CD4-positive, alpha-beta T cell (primary cell): Measurements from ENCODE around the gene C14orf180. TPM values are rescaled to one million over a fixed set of nuclear protein-coding genes. Genes with fewer than 3 reads are reported as not detected.

Experiments used
- ATAC-seq: fragments of 200-7000 bp; cut with Tn5 transposase; one replicate; pipeline ENCODE4 v1.10.0; 2022; ENCODE audit warnings: mild to moderate bottlenecking; ENCODE audit not compliant: poor library complexity
- CTCF ChIA-PET: fragments of 350-600 bp; sonication (Branson Sonifier 250); formaldehyde crosslinking; loops from one replicate; lab custom pipeline; 2021; ENCODE audit warnings: antibody characterized with exemption, inconsistent platforms; lab: Charles Lee
- POLR2A ChIA-PET: fragments of 350-600 bp; sonication (Branson Sonifier 250); formaldehyde crosslinking; loops from one replicate; lab custom pipeline; 2021; ENCODE audit warnings: antibody characterized with exemption, inconsistent platforms; lab: Charles Lee
- DNase-seq, 14 experiments: peaks; one replicate each; pipeline ENCODE4 v3.0.0-alpha.2; 2013 to 2020; ENCODE audit warnings: mixed read lengths in 2 of 14
- H3K27ac ChIP-seq, 2 donors: one replicate each; pipeline versions ENCODE4 v1.5.1 to v1.7.0; 2013; ENCODE audit warnings: low read length in 2 of 2, low read depth in 1 of 2, mild to moderate bottlenecking in 1 of 2
- H3K27me3 ChIP-seq, 2 experiments: 1 replicate in 1 of 2; 2 replicates in 1 of 2; pipeline versions ENCODE4 v1.6.1 to v1.7.0; 2013; ENCODE audit warnings: low read length in 2 of 2, control low read depth in 1 of 2, mild to moderate bottlenecking in 1 of 2, moderate library complexity in 1 of 2; ENCODE audit not compliant: insufficient read depth in 2 of 2, control insufficient read depth in 1 of 2
- H3K36me3 ChIP-seq: one replicate; pipeline ENCODE4 v1.6.1; 2013; ENCODE audit warnings: low read length, control low read depth; ENCODE audit not compliant: insufficient read depth
- H3K4me1 ChIP-seq: one replicate; pipeline ENCODE4 v1.6.1; 2013; ENCODE audit warnings: low read length, control low read depth; ENCODE audit not compliant: insufficient read depth
- H3K4me3 ChIP-seq: one replicate; pipeline ENCODE4 v1.5.1; 2013; ENCODE audit warnings: mild to moderate bottlenecking, low read length, moderate library complexity
- H3K9me3 ChIP-seq, 2 experiments: 1 replicate in 1 of 2; 2 replicates in 1 of 2; pipeline versions ENCODE4 v1.6.1 to v1.7.0; 2013; ENCODE audit warnings: low read length in 2 of 2, mild to moderate bottlenecking in 2 of 2, control low read depth in 1 of 2, moderate library complexity in 1 of 2; ENCODE audit not compliant: control insufficient read depth in 1 of 2, insufficient read depth in 1 of 2
- H3K27ac Mint-ChIP-seq: one replicate; pipeline ENCODE4 v1.8.0; 2020; ENCODE audit warnings: mixed read lengths
- H3K27me3 Mint-ChIP-seq: one replicate; pipeline ENCODE4 v1.8.0; 2021; ENCODE audit warnings: mixed read lengths
- H3K36me3 Mint-ChIP-seq: one replicate; pipeline ENCODE4 v1.8.0; 2021; ENCODE audit warnings: low read depth, mixed read lengths
- H3K4me1 Mint-ChIP-seq: one replicate; pipeline ENCODE4 v1.8.0; 2021; ENCODE audit warnings: low read depth, mixed read lengths
- H3K4me3 Mint-ChIP-seq: one replicate; pipeline ENCODE4 v1.8.0; 2020; ENCODE audit warnings: mild to moderate bottlenecking, mixed read lengths
- H3K9me3 Mint-ChIP-seq: one replicate; pipeline ENCODE4 v1.8.0; 2020; ENCODE audit warnings: mixed read lengths
- intact Hi-C, 2 experiments: fragments of 100-400 bp; cut with DNase I in 1 of 2; cut with micrococcal nuclease in 1 of 2; formaldehyde crosslinking; loops; one replicate each; pipeline versions ENCODE4 v1.15.1 to v1.9.0; 2023 to 2025; cut with DNase I, micrococcal nuclease
- total RNA-seq, 174 experiments: library from RNA in 2 of 174; stranded (reverse) in 2 of 174; gene quantifications; one replicate each; pipeline ENCODE4 v1.2.3 and lab custom pipeline; 2021 to 2026
- TF ChIP-seq, protein P1 (sequence below): fragments of 200-600 bp; IDR thresholded peaks from one replicate; pipeline ENCODE4 v1.8.0; 2022; ENCODE audit warnings: antibody characterized with exemption, mild to moderate bottlenecking

Gene C14orf180
- total RNA-seq, 2 experiments from 2014 or later = not detected

DNA sequence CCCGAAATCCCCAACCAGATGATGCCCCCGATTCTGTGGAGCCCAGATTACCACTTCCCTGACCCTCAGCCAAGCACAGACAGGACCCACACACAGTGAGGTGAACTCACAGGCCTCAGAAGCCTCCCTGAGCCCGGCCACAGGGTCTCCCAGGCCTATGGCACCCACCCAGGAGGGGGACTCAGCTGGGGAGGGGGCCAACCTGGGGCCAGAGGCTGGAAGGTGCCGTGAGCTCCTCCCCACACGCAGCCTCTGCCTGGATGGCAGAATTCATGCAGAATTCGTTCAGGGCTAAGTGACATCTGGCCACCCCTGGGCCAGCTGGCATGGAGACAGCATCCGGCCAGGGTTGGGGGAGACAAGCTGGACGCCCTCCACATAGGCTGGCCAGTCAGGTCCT lies 13.2 kb downstream of the C14orf180 start:
- H3K4me1 Mint-ChIP-seq = no peaks in the 10 kb centered on the region
- no peaks in the 10 kb centered on the region for H3K4me1 ChIP-seq
- H3K4me3 Mint-ChIP-seq = no peak overlapping the region
- H3K27me3 Mint-ChIP-seq = peaks cover 8% of the 10 kb centered on the region
- POLR2A ChIA-PET = no interaction called here
- H3K27me3 ChIP-seq = no peaks in the 10 kb centered on the region
- peaks cover 0 to 8% of the 10 kb centered on the region in 2 experiments for H3K9me3 ChIP-seq
- no peak overlapping the region for H3K4me3 ChIP-seq
- intact Hi-C loops = no loop called here
- H3K36me3 ChIP-seq = no peaks in the 10 kb centered on the region
- H3K9me3 Mint-ChIP-seq = no peaks in the 10 kb centered on the region
- no peak overlapping the region for H3K27ac Mint-ChIP-seq
- CTCF ChIA-PET = no interaction called here
- ATAC-seq (no peak), DNase-seq (no peak)
- no peak overlapping the region for H3K27ac ChIP-seq
- H3K36me3 Mint-ChIP-seq = no peaks in the 10 kb centered on the region
- TF ChIP-seq, protein P1, sequence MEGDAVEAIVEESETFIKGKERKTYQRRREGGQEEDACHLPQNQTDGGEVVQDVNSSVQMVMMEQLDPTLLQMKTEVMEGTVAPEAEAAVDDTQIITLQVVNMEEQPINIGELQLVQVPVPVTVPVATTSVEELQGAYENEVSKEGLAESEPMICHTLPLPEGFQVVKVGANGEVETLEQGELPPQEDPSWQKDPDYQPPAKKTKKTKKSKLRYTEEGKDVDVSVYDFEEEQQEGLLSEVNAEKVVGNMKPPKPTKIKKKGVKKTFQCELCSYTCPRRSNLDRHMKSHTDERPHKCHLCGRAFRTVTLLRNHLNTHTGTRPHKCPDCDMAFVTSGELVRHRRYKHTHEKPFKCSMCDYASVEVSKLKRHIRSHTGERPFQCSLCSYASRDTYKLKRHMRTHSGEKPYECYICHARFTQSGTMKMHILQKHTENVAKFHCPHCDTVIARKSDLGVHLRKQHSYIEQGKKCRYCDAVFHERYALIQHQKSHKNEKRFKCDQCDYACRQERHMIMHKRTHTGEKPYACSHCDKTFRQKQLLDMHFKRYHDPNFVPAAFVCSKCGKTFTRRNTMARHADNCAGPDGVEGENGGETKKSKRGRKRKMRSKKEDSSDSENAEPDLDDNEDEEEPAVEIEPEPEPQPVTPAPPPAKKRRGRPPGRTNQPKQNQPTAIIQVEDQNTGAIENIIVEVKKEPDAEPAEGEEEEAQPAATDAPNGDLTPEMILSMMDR = no peak

DNA sequence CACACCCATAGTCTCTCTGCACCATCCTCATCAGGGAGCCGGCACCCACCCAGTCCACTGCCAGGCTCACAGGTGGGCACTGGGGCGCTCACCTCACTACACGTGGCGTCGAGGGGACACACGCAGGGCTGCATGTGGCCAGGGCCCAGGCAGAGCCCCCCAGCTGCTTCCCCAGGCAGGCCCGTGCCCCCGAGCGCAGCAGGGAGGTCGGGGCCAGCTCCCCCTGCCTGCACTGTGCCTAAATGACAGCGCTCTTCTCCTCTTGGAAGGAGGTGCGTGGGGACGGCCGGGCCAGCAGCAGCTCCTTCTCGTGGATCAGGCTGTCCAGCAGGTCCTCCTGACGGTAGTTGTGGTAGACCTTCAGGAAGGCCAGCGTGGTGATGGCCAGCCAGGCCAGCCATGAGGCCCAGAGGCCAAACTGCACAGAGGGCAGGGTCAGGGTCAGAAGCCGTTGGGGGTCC lies 13.7 kb downstream of the C14orf180 start:
- Histone ChIP-seq H3K4me3 (no peak overlapping the region), H3K9me3 (peaks cover 0 to 8% of the 10 kb centered on the region in 2 experiments), H3K27me3 (no peaks in the 10 kb centered on the region), H3K27ac (no peak overlapping the region), H3K4me1 (no peaks in the 10 kb centered on the region), H3K36me3 (no peaks in the 10 kb centered on the region)
- no peak overlapping the region for H3K27ac Mint-ChIP-seq
- intact Hi-C loops = no loop called here
- H3K4me1 Mint-ChIP-seq = no peaks in the 10 kb centered on the region
- TF ChIP-seq, protein P1 = no peak
- H3K9me3 Mint-ChIP-seq = no peaks in the 10 kb centered on the region
- DNase-seq (no peak), ATAC-seq (no peak)
- no peak overlapping the region for H3K4me3 Mint-ChIP-seq
- H3K27me3 Mint-ChIP-seq = peaks cover 8% of the 10 kb centered on the region
- POLR2A ChIA-PET = no interaction called here
- H3K36me3 Mint-ChIP-seq = no peaks in the 10 kb centered on the region
- CTCF ChIA-PET = no interaction called here

DNA sequence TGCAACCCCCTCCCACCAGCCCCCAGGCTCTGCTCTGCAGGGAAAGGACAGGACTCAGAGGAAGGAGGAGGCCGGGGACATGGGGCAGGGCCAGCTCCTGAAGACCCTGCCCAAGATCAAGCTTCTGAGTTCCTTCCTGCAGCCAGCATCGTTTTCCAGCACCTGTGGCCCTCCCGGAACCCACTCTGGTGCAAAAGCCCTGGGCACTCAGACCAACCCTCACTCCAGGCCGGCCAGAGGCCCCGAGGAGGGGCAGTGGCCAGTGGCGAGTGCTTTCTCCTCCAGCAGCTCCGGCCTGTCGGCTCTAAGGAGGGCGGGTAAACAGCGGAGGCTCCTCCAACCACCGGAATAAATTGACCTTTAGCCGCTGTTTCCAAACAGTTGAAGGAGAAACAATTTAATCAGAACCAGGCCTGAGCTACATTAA lies 14.2 kb downstream of the C14orf180 start:
- no peak for DNase-seq
- intact Hi-C loops = no loop called here
- H3K27ac Mint-ChIP-seq = no peak overlapping the region
- no peak overlapping the region for H3K27ac ChIP-seq
- no peak overlapping the region for H3K4me3 ChIP-seq
- ChIA-PET POLR2A (no interaction called here), CTCF (no interaction called here)
- H3K4me1 ChIP-seq = no peaks in the 10 kb centered on the region
- H3K36me3 ChIP-seq = no peaks in the 10 kb centered on the region
- H3K36me3 Mint-ChIP-seq = no peaks in the 10 kb centered on the region
- no peak overlapping the region for H3K4me3 Mint-ChIP-seq
- ATAC-seq = no peak
- no peaks in the 10 kb centered on the region for H3K9me3 Mint-ChIP-seq
- peaks cover 8% of the 10 kb centered on the region for H3K27me3 Mint-ChIP-seq
- TF ChIP-seq, protein P1 = no peak
- no peaks in the 10 kb centered on the region for H3K4me1 Mint-ChIP-seq
- H3K9me3 ChIP-seq = peaks cover 0 to 8% of the 10 kb centered on the region in 2 experiments
- H3K27me3 ChIP-seq = no peaks in the 10 kb centered on the region
